SK-N-SH (cell line): ENCODE results near the gene NPFF. TPM values are rescaled to one million over a fixed set of nuclear protein-coding genes. Genes with fewer than 3 reads are reported as not detected.

Experiments used
- CTCF ChIA-PET: fragments of 300-600, 350-600 bp; formaldehyde crosslinking; extraction: SDS; loops from one replicate; lab custom pipeline; 2021; lab: Yijun Ruan, JAX
- POLR2A ChIA-PET: fragments of 350-600 bp; sonication (Branson Sonifier 250); formaldehyde crosslinking; extraction: SDS; loops from one replicate; lab custom pipeline; 2020; ENCODE audit warnings: antibody characterized with exemption, inconsistent platforms; lab: Yijun Ruan, JAX
- DNase-seq: peaks from one replicate; pipeline ENCODE4 v3.0.0; 2012
- H2AFZ ChIP-seq: fragments of 200-600 bp; sonication (generic); 2 replicates; pipeline ENCODE4 v1.8.1; 2016; ENCODE audit warnings: antibody characterized with exemption, mild to moderate bottlenecking, low read depth
- H3F3A ChIP-seq: fragments of 200-600 bp; sonication (generic); replicated peaks from 2 replicates; pipeline ENCODE3; 2016; ENCODE audit warnings: antibody characterized with exemption, mild to moderate bottlenecking; ENCODE audit not compliant: insufficient read depth
- H3K27ac ChIP-seq, 2 experiments: fragments of 200-500 bp in 1 of 2; fragments of 200-600 bp in 1 of 2; sonication (Bioruptor generic) in 1 of 2; sonication (generic), shearing (Covaris generic) in 1 of 2; 2 replicates each; pipeline versions ENCODE4 v1.5.1 to v1.6.1; 2014 to 2016; ENCODE audit warnings: low read depth in 2 of 2, inconsistent platforms in 1 of 2, low read length in 1 of 2, mild to moderate bottlenecking in 1 of 2, mixed read lengths in 1 of 2
- H3K27me3 ChIP-seq: fragments of 200-600 bp; sonication (generic), shearing (Covaris generic); 2 replicates; pipeline ENCODE4 v1.6.1; 2016; ENCODE audit warnings: mixed run types; ENCODE audit not compliant: insufficient read depth
- H3K36me3 ChIP-seq, 2 experiments: fragments of 200-500 bp in 1 of 2; fragments of 200-600 bp in 1 of 2; sonication (Bioruptor generic) in 1 of 2; sonication (generic) in 1 of 2; replicated peaks in 1 of 2; 2 replicates each; pipeline versions ENCODE3 to v1.5.1; 2014 to 2016; ENCODE audit warnings: low read length in 1 of 2, mild to moderate bottlenecking in 1 of 2; ENCODE audit not compliant: insufficient read depth in 2 of 2, control insufficient read depth in 1 of 2
- H3K4me1 ChIP-seq, 2 experiments: fragments of 200-500 bp in 1 of 2; fragments of 200-600 bp in 1 of 2; sonication (Bioruptor generic) in 1 of 2; sonication (generic), shearing (Covaris generic) in 1 of 2; 2 replicates each; pipeline versions ENCODE4 v1.5.1 to v1.6.1; 2014 to 2016; ENCODE audit warnings: low read depth in 1 of 2, low read length in 1 of 2, mixed run types in 1 of 2; ENCODE audit not compliant: insufficient read depth in 2 of 2, control insufficient read depth in 1 of 2
- H3K4me2 ChIP-seq: fragments of 200-600 bp; sonication (generic), shearing (Covaris generic); 2 replicates; pipeline ENCODE4 v1.6.1; 2017; ENCODE audit warnings: mixed run types
- H3K4me3 ChIP-seq, 2 experiments: fragments of 200-500 bp in 1 of 2; fragments of 200-600 bp in 1 of 2; sonication (Bioruptor generic) in 1 of 2; sonication (generic), shearing (Covaris generic) in 1 of 2; 2 replicates each; pipeline versions ENCODE4 v1.5.1 to v1.8.1; 2014 to 2016; ENCODE audit warnings: low read depth in 2 of 2, inconsistent platforms in 1 of 2, low read length in 1 of 2, mild to moderate bottlenecking in 1 of 2, mixed read lengths in 1 of 2, moderate library complexity in 1 of 2
- H3K79me2 ChIP-seq: fragments of 200-600 bp; sonication (generic); 2 replicates; pipeline ENCODE4 v1.8.1; 2017; ENCODE audit warnings: mild to moderate bottlenecking; ENCODE audit not compliant: insufficient read depth
- H3K9ac ChIP-seq: fragments of 200-600 bp; sonication (generic); 2 replicates; pipeline ENCODE4 v1.6.1; 2017; ENCODE audit warnings: mixed run types
- H3K9me2 ChIP-seq: fragments of 200-600 bp; sonication (generic); 2 replicates; pipeline ENCODE4 v1.6.1; 2017; ENCODE audit warnings: mixed run types
- H3K9me3 ChIP-seq: fragments of 200-600 bp; sonication (generic); 2 replicates; pipeline ENCODE4 v1.6.1; 2017; ENCODE audit warnings: mixed run types, mild to moderate bottlenecking, moderate library complexity
- H4K20me1 ChIP-seq: fragments of 200-600 bp; sonication (generic); 2 replicates; pipeline ENCODE4 v1.6.1; 2017; ENCODE audit warnings: mild to moderate bottlenecking, mixed run types; ENCODE audit not compliant: insufficient read depth
- CHD2 ChIP-seq: fragments of 150-350 bp; IDR thresholded peaks from 2 replicates; pipeline ENCODE4 v1.6.1; 2018; ENCODE audit warnings: low read length; ENCODE audit not compliant: partially characterized antibody
- CTCF ChIP-seq: fragments of 200-600 bp; sonication (generic); IDR thresholded peaks from 2 replicates; pipeline ENCODE4 v1.6.1; 2017; ENCODE audit warnings: antibody characterized with exemption, mild to moderate bottlenecking, moderate library complexity
- FOSL2 ChIP-seq: IDR thresholded peaks from 2 replicates; pipeline ENCODE4 v1.4.0; 2012; ENCODE audit warnings: low read depth, mild to moderate bottlenecking, moderate library complexity, borderline replicate concordance
- JUND ChIP-seq: IDR thresholded peaks from 2 replicates; pipeline ENCODE4 v1.4.0; 2012
- NFIC ChIP-seq: IDR thresholded peaks from 2 replicates; pipeline ENCODE4 v1.4.0; 2012; ENCODE audit warnings: borderline replicate concordance
- NRF1 ChIP-seq: IDR thresholded peaks from 2 replicates; pipeline ENCODE4 v1.6.1; 2012; ENCODE audit warnings: low read depth, mild to moderate bottlenecking, low read length
- PBX3 ChIP-seq: IDR thresholded peaks from 2 replicates; pipeline ENCODE4; 2012
- POLR2AphosphoS5 ChIP-seq: IDR thresholded peaks from 2 replicates; pipeline ENCODE4 v1.6.1; 2012; ENCODE audit warnings: low read depth, low read length
- SMC3 ChIP-seq: IDR thresholded peaks from 2 replicates; pipeline ENCODE4 v1.6.1; 2012; ENCODE audit warnings: low read depth, low read length, improper control_type of control experiment
- TCF12 ChIP-seq: IDR thresholded peaks from 2 replicates; pipeline ENCODE4 v1.4.0; 2012
- USF2 ChIP-seq: fragments of 150-350 bp; IDR thresholded peaks from 2 replicates; pipeline ENCODE4 v1.6.1; 2017; ENCODE audit warnings: antibody characterized with exemption, low read length, low read depth, borderline replicate concordance
- WGBS: methylation state at CpG from one replicate; pipeline ENCODE4 v1.1.6; 2017; ENCODE audit warnings: low lambda C conversion rate; 5-methylcytosine and 5-hydroxymethylcytosine counted together
- polyA plus RNA-seq, 3 experiments: library from polyadenylated mRNA; depleted of rRNA; stranded (reverse); fragments of >200 nt; gene quantifications; 2 replicates each; pipeline ENCODE4 v1.2.3, GENCODE V29; 2012

NPFF gene
- polyA plus RNA-seq, 1 of the 3 experiments (the other 2 are of a cell fraction) = 0.13 TPM

GRCh38 chr12:53533471-53533870, 26.2 kb upstream of the NPFF start:
- Histone ChIP-seq H3K36me3 (peaks cover 41 to 63% of the 10 kb centered on the region in 2 experiments), H3F3A (peaks cover 3% of the 10 kb centered on the region), H4K20me1 (no peaks in the 10 kb centered on the region), H2AFZ (no peak overlapping the region), H3K9ac (no peak overlapping the region), H3K4me2 (no peak overlapping the region), H3K9me3 (no peaks in the 10 kb centered on the region), H3K27me3 (no peaks in the 10 kb centered on the region), H3K79me2 (no peaks in the 10 kb centered on the region; the same call in 1 of the 2 replicates), H3K27ac (no peak overlapping the region), H3K4me1 (no peaks in the 10 kb centered on the region), H3K9me2 (no peaks in the 10 kb centered on the region), H3K4me3 (no peak overlapping the region)
- TF ChIP-seq FOSL2 = no peak
- no peak for TF ChIP-seq CHD2
- no peak for TF ChIP-seq CTCF
- TF ChIP-seq TCF12 = no peak
- TF ChIP-seq POLR2AphosphoS5 = no peak
- no peak for TF ChIP-seq PBX3
- no peak for TF ChIP-seq SMC3
- no peak for TF ChIP-seq NFIC
- WGBS = 81% methylated on average over 2 of the region's 2 CpGs
- DNase-seq = no peak
- POLR2A ChIA-PET = no interaction called here
- CTCF ChIA-PET = interaction anchor here (1.0 to 2.8 kb wide), 5 partner anchors 10 to 213 kb away, joined by 3 to 21 read pairs (median 5); partner anchors contain the start of gene ATP5MC2

GRCh38 chr12:53532524-53533445, 25.5 kb upstream of the NPFF start:
- Histone ChIP-seq H3K79me2 (no peaks in the 10 kb centered on the region; the same call in 1 of the 2 replicates), H3K27ac (no peak overlapping the region), H2AFZ (no peak overlapping the region), H3K27me3 (no peaks in the 10 kb centered on the region), H3K36me3 (peaks cover 41 to 63% of the 10 kb centered on the region in 2 experiments), H3K9me3 (no peaks in the 10 kb centered on the region), H3K9ac (no peak overlapping the region), H3K9me2 (no peaks in the 10 kb centered on the region), H3F3A (peaks cover 3% of the 10 kb centered on the region), H3K4me3 (no peak overlapping the region), H4K20me1 (no peaks in the 10 kb centered on the region), H3K4me2 (no peak overlapping the region), H3K4me1 (no peaks in the 10 kb centered on the region)
- 96% methylated on average over 7 of the region's 7 CpGs for WGBS
- no peak for DNase-seq
- ChIA-PET CTCF (interaction anchor here (0.7 to 2.8 kb wide), 8 partner anchors 11 to 214 kb away, joined by 3 to 21 read pairs (median 5); partner anchors contain the start of gene ATP5MC2), POLR2A (no interaction called here)
- TF ChIP-seq USF2 (no peak), JUND (no peak), NRF1 (no peak), CTCF (no peak)
